Measurements from ENCODE around the gene HMBS. TPM values are rescaled to one million over a fixed set of nuclear protein-coding genes. Genes with fewer than 3 reads are reported as not detected.

Gene HMBS
- total and polyA plus RNA-seq, 8 donors = 3.8 to 25.0 (median 15.9) TPM; not detected in 1

DNA sequence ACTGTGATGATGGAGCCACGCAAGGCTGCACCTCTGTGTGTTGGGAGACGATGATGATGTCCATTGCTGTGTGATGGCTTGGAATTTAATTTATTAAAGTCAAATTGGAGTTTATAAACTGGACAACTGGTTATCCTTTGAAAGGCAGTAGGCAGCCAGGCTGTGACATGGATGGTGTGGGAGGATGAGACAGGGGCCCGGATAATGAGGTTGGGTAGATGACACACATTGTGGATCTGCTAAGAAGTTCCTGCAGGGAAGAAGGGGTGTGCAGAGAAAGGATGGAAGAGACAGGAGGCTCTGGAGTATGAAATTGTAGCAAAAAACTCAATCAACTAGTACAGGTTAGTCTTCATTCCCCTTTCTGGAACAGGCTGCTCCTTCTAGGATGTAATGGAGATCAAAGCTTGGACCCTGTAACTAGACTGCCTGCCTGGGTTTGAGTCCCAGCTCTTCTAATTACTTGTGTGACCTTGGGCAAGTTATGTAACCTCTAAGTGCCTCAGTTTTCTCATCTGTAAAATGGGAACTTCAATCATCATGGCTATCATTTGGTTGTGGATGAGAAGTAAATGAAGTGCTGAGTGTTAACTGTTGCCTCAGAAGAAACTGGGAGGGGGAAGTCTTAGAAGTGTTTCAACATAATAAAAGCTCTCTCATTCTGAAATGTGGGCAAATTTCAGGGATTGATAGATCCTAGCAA lies 32.5 kb downstream of the HMBS start:
- Histone ChIP-seq H3K9me3 (no peaks in the 10 kb centered on the region), H3K4me1 (peaks cover 9 to 23% (median 12%) of the 10 kb centered on the region in 4 donors), H3K36me3 (peaks cover 30 to 56% (median 54%) of the 10 kb centered on the region in 4 donors), H3K27ac (no peak overlapping the region), H3K27me3 (no peaks in the 10 kb centered on the region), H3K4me3 (no peak overlapping the region)
- intact Hi-C loops (cut with DNase I; ENCODE audit: low total_unique reads) = no loop called here
- 86 to 96% (median 94%) methylated on average over 3 of the region's 3 CpGs for whole genome bisulfite sequencing, 5 donors
- DNase-seq = no peak
- no peak for TF ChIP-seq EP300 (IDR thresholded peaks at IDR 0.05)
- no peak for TF ChIP-seq POLR2A (IDR thresholded peaks at IDR 0.05)
- TF ChIP-seq POLR2AphosphoS5 (IDR thresholded peaks at IDR 0.05) = no peak
- TF ChIP-seq, protein P1, sequence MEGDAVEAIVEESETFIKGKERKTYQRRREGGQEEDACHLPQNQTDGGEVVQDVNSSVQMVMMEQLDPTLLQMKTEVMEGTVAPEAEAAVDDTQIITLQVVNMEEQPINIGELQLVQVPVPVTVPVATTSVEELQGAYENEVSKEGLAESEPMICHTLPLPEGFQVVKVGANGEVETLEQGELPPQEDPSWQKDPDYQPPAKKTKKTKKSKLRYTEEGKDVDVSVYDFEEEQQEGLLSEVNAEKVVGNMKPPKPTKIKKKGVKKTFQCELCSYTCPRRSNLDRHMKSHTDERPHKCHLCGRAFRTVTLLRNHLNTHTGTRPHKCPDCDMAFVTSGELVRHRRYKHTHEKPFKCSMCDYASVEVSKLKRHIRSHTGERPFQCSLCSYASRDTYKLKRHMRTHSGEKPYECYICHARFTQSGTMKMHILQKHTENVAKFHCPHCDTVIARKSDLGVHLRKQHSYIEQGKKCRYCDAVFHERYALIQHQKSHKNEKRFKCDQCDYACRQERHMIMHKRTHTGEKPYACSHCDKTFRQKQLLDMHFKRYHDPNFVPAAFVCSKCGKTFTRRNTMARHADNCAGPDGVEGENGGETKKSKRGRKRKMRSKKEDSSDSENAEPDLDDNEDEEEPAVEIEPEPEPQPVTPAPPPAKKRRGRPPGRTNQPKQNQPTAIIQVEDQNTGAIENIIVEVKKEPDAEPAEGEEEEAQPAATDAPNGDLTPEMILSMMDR (IDR thresholded peaks at IDR 0.05) = no peak

DNA sequence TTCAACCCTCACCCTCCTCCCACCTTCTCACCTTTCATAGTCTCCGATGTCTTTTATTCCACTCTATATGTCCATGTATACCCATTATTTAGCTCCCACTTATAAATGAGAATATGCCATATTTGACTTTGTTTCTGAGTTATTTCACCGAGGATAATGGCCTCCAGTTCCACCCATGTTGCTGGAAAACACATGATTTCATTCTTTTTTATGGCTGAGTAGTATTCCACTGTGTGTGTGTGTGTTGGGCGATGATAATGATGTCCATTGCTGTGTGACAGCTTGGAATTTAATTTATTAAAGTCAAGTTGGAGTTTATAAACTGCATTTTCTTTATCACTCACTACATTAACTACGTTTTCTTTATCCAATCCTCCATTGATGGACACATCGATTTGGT lies 33.5 kb downstream of the HMBS start:
- H3K4me1 ChIP-seq = peaks cover 16 to 34% (median 22%) of the 10 kb centered on the region in 4 donors
- no peaks in the 10 kb centered on the region for H3K9me3 ChIP-seq
- 94 to 97% (median 96%) methylated on average over 5 of the region's 5 CpGs for WGBS, 5 donors
- H3K27me3 ChIP-seq = no peaks in the 10 kb centered on the region
- TF ChIP-seq EP300 (IDR thresholded peaks at IDR 0.05) (no peak), POLR2A (IDR thresholded peaks at IDR 0.05) (no peak), POLR2AphosphoS5 (IDR thresholded peaks at IDR 0.05) (no peak)
- TF ChIP-seq, protein P1 (IDR thresholded peaks at IDR 0.05) = no peak
- H3K4me3 ChIP-seq = no peak overlapping the region
- peaks cover 21 to 47% (median 43%) of the 10 kb centered on the region in 4 donors for H3K36me3 ChIP-seq
- intact Hi-C loops (cut with DNase I; ENCODE audit: low total_unique reads) = no loop called here
- DNase-seq = no peak
- no peak overlapping the region for H3K27ac ChIP-seq

DNA sequence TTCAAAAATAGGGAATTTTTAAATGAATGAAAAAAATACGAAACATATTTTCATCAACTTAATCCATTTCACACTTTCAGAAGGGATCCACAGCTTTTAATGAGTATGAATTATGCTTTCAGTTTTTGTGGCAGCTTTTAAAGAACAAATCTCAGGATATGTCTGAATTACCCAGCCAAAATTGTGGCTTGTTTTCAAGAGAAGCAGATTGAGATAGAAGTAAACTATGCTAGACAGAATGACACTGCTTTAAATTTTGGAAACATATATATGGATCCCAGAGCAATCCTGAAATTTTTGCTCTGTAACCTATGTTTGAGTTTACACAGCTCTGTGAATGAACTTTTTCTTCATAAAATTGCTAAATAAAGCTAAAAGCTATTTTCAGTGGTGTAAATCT lies 34.3 kb downstream of the HMBS start:
- intact Hi-C loops (cut with DNase I; ENCODE audit: low total_unique reads) = no loop called here
- Histone ChIP-seq H3K27me3 (no peaks in the 10 kb centered on the region), H3K4me1 (peaks cover 16 to 36% (median 27%) of the 10 kb centered on the region in 4 donors), H3K9me3 (no peaks in the 10 kb centered on the region), H3K4me3 (no peak overlapping the region), H3K27ac (no peak overlapping the region), H3K36me3 (peaks cover 13 to 47% (median 41%) of the 10 kb centered on the region in 4 donors)
- TF ChIP-seq POLR2A (IDR thresholded peaks at IDR 0.05) = no peak
- TF ChIP-seq POLR2AphosphoS5 (IDR thresholded peaks at IDR 0.05) = no peak
- TF ChIP-seq EP300 (IDR thresholded peaks at IDR 0.05) = no peak
- TF ChIP-seq, protein P1 (IDR thresholded peaks at IDR 0.05) = no peak
- WGBS, 5 donors = 86 to 97% (median 89%) methylated on average over 1 of the region's 1 CpG
- DNase-seq = no peak

DNA sequence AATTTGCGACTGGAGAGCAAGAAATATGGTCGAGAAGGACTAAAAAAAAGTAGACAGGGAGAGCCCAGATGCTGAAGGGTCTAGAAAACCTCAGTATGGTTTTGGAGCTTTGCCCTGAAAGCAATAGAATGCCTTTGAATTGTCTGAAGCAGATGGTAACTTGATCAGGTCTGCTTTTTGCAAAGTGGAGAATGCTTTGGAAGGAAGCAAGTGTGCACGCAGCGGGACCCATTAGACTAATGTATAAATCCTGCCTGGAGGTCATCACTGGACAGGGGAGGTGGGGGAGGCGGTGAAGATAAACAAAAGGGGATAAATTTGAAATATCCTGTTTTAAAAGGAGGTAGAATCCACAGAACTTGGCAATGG lies 35.9 kb downstream of the HMBS start:
- 8 to 18% (median 14%) methylated on average over 5 of the region's 5 CpGs for WGBS, 5 donors
- H3K9me3 ChIP-seq = no peaks in the 10 kb centered on the region
- H3K27ac ChIP-seq = peak overlapping the region; percentile 80 to 89 (median 87)
- H3K27me3 ChIP-seq = no peaks in the 10 kb centered on the region
- intact Hi-C loops (cut with DNase I; ENCODE audit: low total_unique reads) = no loop called here
- H3K4me3 ChIP-seq = peak overlapping the region; percentile 79 to 90 (median 86)
- no peak for TF ChIP-seq EP300 (IDR thresholded peaks at IDR 0.05)
- TF ChIP-seq, protein P1 (IDR thresholded peaks at IDR 0.05) = no peak
- no peak for TF ChIP-seq POLR2AphosphoS5 (IDR thresholded peaks at IDR 0.05)
- no peak for TF ChIP-seq POLR2A (IDR thresholded peaks at IDR 0.05)
- DNase-seq = peak in 1 of 2 donors; percentile 62
- peaks cover 7 to 47% (median 38%) of the 10 kb centered on the region in 4 donors for H3K36me3 ChIP-seq
- H3K4me1 ChIP-seq = peaks cover 16 to 46% (median 35%) of the 10 kb centered on the region in 4 donors
